Fibroblast of the aortic adventitia (primary cell): Measurements from ENCODE around the gene CENPU. TPM values are rescaled to one million over a fixed set of nuclear protein-coding genes. Genes with fewer than 3 reads are reported as not detected.
"Not testable (repeated sequence)": the region's sequence is repeated elsewhere in the genome, so short reads cannot be mapped to it uniquely, and the experiment has no call there.

Experiments
- DNase-seq: peaks from one replicate; pipeline ENCODE4 v3.0.0-alpha.2; 2010; ENCODE audit warnings: low read depth
- H3K4me3 ChIP-seq: 2 replicates; pipeline ENCODE4 v1.5.1; 2011; ENCODE audit warnings: low read depth, mild to moderate bottlenecking, control low read depth, low read length, moderate library complexity
- total RNA-seq: library from RNA; depleted of rRNA; stranded (reverse); fragments of >200 nt; gene quantifications from 2 replicates; pipeline ENCODE4 v1.2.3, GENCODE V29; 2012; ENCODE audit warnings: low replicate concordance
- TF ChIP-seq, protein P1 (sequence below): IDR thresholded peaks from 2 replicates; pipeline ENCODE4 v1.5.1; 2011; ENCODE audit warnings: mild to moderate bottlenecking, low read length, control low read depth, inconsistent platforms; ENCODE audit not compliant: insufficient read depth

The CENPU gene, protein sequence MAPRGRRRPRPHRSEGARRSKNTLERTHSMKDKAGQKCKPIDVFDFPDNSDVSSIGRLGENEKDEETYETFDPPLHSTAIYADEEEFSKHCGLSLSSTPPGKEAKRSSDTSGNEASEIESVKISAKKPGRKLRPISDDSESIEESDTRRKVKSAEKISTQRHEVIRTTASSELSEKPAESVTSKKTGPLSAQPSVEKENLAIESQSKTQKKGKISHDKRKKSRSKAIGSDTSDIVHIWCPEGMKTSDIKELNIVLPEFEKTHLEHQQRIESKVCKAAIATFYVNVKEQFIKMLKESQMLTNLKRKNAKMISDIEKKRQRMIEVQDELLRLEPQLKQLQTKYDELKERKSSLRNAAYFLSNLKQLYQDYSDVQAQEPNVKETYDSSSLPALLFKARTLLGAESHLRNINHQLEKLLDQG
- 3.3 and 30.5 TPM in 2 replicates for total RNA-seq

DNA sequence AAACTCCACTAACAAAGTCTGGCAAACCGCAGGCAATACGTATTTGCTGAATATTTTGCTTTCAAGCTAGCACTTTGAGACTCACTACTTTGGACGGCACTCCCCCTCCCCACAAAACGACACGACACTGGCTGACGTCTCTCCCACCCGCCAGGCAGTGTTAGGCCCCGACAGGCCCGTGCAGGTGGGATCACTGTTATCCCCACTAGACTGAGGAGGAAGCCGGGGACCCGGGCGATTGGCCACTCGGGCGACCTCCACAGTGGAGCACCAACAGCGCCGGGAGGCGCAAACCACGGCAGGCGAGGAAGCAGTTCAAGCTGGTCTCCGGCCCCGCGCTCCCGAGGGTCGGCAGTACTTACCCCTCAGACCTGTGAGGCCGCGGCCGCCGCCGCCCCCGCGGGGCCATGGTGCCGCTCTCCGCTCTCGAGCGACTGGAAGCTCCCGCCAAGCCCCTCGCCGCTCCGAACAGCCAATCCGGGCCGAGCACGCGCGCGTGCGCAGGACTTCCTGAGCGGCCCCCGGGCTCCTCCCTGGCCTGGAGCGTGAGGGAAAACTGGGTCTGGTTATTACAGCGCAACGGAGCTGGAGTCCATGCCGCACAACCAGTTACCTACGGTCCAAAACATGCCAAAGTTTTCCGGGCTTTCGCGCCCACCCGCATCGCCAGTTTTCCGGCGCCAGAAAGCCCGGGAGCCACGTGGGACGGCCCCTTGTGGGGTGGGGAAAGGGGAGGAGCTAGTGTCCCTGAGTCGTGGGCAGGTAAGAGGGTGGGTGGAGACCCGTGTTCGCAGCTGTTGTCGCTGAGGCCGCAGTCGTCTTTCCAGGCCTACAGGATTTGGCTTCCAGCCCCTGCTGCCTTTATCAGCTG, at the start of gene CENPU:
Gene CENPU, minus strand, starts transcription at position 443 of the 871 bp plus-strand sequence. Its CDS starts 34 bp downstream, at position 409.
- DNase-seq = peak; percentile 99
- TF ChIP-seq, protein P1, sequence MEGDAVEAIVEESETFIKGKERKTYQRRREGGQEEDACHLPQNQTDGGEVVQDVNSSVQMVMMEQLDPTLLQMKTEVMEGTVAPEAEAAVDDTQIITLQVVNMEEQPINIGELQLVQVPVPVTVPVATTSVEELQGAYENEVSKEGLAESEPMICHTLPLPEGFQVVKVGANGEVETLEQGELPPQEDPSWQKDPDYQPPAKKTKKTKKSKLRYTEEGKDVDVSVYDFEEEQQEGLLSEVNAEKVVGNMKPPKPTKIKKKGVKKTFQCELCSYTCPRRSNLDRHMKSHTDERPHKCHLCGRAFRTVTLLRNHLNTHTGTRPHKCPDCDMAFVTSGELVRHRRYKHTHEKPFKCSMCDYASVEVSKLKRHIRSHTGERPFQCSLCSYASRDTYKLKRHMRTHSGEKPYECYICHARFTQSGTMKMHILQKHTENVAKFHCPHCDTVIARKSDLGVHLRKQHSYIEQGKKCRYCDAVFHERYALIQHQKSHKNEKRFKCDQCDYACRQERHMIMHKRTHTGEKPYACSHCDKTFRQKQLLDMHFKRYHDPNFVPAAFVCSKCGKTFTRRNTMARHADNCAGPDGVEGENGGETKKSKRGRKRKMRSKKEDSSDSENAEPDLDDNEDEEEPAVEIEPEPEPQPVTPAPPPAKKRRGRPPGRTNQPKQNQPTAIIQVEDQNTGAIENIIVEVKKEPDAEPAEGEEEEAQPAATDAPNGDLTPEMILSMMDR = no peak
- peak within 1 kb of the TSS; percentile 89 for H3K4me3 ChIP-seq

DNA sequence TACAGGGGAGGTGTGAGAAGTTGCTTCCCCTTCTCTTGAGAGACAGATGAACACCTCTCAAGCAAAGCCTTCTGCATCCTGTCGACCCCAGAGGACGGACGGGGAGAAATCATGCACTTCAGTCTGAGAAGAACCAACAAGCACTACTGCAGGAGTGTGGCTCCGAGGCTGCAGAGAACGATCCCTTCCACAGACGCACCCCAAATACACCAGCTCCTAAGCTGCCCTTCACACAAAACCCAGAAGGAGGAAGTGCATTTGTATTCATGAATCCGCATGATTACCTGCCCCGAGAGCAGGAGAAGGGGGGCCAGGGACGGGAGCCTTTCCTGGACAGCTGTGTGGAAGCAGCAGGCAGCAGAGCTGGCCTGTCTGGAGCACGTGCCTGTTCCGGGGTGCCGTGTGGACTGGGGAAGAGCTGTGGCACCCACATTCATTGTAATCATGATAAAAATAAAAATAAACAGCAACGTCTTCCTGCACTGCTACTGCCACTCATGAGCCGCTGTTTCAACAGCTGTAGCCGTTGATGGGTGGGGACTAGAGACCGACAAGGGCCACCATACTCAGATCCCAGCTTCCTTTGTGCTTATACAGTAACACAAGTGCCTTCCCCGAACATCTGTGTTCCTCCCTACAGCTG, 49.0 kb upstream of the CENPU start:
- TF ChIP-seq, protein P1 = no peak
- no peak overlapping the region for H3K4me3 ChIP-seq
- DNase-seq = no peak

DNA sequence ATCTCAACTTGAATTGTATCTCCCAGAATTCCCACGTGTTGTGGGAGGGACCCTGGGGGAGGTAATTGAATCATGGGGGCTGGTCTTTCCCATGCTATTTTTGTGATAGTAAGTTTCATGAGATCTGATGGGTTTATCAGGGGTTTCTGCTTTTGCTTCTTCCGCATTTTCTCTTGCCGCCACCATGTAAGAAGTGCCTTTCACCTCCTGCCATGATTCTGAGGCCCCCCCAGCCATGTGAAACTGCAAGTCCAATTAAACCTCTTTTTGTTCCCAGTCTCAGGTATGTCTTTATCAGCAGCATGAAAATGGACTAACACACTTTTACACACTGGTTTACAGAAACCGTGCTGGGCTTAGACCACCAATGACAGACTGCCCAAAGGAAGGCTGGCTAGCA, 45.3 kb upstream of the CENPU start:
- not testable (repeated sequence) for H3K4me3 ChIP-seq, DNase-seq

DNA sequence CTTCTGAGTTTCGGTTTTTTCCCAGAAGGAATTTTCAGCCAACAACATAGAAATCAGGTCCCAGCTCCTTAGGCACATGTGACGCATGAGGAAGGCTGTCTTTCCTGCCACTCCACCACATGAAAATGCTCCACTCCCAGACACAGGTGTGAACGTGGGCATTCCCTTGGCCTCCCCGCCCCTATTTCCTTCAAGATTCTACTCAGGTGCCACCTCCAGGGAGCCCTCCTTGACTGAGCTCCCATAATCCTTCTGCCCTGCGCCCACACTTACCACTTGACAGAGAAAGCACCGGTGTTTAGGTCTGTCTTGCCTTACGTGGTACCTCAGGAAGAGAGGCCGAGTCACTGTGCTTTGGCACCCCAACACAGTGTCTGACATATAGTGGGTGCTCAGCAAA, 44.4 kb upstream of the CENPU start:
- H3K4me3 ChIP-seq = no peak overlapping the region
- TF ChIP-seq, protein P1 = no peak
- DNase-seq = no peak

DNA sequence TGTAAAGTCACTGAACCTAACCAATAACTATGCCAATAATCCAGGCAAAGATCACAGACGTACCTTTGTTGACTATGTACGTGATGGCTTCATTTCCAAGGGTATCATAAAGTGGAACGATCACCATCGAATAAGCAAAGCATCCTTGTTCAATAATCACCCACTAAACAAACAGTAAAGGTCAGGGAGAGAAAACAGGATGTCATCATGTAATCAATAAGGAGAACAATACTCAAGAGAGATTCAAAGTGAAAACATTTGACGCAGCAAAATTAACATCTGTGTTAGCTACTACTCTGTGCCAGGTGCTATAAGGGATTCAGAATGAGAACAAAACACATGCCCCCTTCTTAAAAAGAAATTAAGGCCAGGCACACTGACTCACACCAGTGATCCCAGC, 42.9 kb upstream of the CENPU start:
- no peak overlapping the region for H3K4me3 ChIP-seq
- TF ChIP-seq, protein P1 = no peak
- no peak for DNase-seq

DNA sequence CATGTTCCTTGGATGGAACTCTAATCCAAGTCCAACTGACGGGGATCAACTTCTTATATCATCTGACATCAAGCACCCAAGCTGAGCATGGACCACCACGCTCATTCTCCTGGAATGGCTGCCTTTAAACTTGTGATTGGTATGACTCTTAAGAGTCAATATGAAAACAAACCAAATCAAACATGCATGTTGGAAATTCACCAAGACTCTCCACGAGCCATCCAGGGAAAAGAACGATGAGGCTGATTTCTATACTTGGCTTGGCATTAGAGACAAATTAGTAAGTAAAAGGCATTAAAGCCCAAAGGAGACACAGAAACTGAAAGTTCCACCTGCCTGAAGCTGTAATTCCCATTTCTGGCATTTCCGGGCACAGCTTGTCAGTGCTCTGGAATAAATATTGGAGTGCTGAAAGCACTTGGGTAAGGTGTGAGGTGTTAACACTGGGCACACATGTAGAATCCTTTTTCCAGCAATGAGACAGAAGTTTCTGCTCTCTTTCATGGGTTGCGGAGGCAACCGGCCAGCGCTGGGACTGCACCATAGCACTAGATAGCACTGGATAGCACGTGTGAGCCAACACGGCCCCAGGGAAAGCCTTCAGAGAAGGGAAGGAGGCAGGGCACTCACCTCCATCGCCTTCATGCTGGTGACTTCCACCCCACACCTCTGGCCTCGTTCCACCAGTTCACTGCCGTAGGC, 42.1 kb upstream of the CENPU start:
- DNase-seq = no peak
- TF ChIP-seq, protein P1 = no peak
- no peak overlapping the region for H3K4me3 ChIP-seq
